Activated naive CD4-positive, alpha-beta T cell treated with anti-CD3 and anti-CD28 coated beads for 36 hours (primary cell): ENCODE measurements around the gene ASTN2. TPM values are rescaled to one million over a fixed set of nuclear protein-coding genes. Genes with fewer than 3 reads are reported as not detected.

Experiments
- CTCF ChIA-PET: fragments of 350-600 bp; sonication (Branson Sonifier 250); formaldehyde crosslinking; loops from one replicate; lab custom pipeline; 2021; ENCODE audit warnings: antibody characterized with exemption; lab: Charles Lee
- DNase-seq: peaks from one replicate; pipeline ENCODE4 v3.0.0-alpha.2; 2020
- H3K27ac Mint-ChIP-seq: one replicate; pipeline ENCODE4 v1.8.0; 2021; ENCODE audit warnings: mild to moderate bottlenecking, mixed read lengths
- H3K27me3 Mint-ChIP-seq: one replicate; pipeline ENCODE4 v1.8.0; 2021; ENCODE audit warnings: low read depth, mixed read lengths
- H3K36me3 Mint-ChIP-seq: one replicate; pipeline ENCODE4 v1.8.0; 2021; ENCODE audit warnings: low read depth, mixed read lengths
- H3K4me1 Mint-ChIP-seq: one replicate; pipeline ENCODE4 v1.8.0; 2021; ENCODE audit warnings: low read depth, mixed read lengths
- H3K4me3 Mint-ChIP-seq: one replicate; pipeline ENCODE4 v1.8.0; 2021; ENCODE audit warnings: mild to moderate bottlenecking, moderate library complexity, mixed read lengths
- H3K9me3 Mint-ChIP-seq: one replicate; pipeline ENCODE4 v1.8.0; 2021; ENCODE audit warnings: mixed read lengths
- intact Hi-C: fragments of 100-400 bp; cut with micrococcal nuclease; formaldehyde crosslinking; loops from one replicate; pipeline ENCODE4 v1.15.1; 2023
- total RNA-seq, 2 experiments: library from RNA; stranded (reverse); gene quantifications; one replicate each; pipeline ENCODE4 v1.2.3, GENCODE V29; 2021

ASTN2 gene
- total RNA-seq, 2 experiments from 2014 or later: 6.0 to 6.6 TPM

DNA sequence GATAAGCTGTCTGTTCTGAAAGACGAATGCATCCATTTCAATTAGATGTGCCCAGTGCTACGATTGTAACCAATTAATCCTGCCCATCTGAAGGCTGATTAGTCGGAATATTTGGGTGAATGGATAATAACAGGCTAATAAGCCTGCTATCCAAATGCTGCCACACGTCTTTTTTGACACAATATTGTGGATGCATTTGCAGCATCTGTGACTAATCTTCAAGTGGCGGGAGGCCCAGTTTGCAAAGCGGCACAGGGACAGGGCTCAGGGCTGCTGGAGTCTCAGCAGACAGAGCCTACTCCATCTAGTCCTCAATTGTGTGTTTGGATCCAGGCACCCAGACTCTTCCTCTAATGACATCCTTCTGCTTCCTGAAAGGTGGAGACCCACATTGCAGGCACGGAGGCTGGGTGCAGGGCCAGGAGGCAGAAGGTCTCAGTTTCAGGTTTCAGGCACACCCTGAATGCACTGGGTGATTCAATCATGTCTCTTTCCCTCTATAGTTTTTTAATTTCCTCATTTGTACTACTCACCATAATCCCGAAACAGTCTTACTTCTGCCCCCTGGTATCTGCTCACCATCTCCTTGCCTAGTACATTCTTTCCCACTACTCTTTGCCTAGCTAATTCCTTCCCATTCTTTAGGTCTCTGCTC is 169.6 kb downstream of the ASTN2 start:
- Mint-ChIP-seq H3K27ac (no peak overlapping the region), H3K36me3 (no peaks in the 10 kb centered on the region), H3K27me3 (no peaks in the 10 kb centered on the region), H3K4me1 (no peaks in the 10 kb centered on the region), H3K4me3 (no peak overlapping the region), H3K9me3 (no peaks in the 10 kb centered on the region)
- intact Hi-C loops: no loop called here
- CTCF ChIA-PET: no interaction called here
- DNase-seq: no peak

DNA sequence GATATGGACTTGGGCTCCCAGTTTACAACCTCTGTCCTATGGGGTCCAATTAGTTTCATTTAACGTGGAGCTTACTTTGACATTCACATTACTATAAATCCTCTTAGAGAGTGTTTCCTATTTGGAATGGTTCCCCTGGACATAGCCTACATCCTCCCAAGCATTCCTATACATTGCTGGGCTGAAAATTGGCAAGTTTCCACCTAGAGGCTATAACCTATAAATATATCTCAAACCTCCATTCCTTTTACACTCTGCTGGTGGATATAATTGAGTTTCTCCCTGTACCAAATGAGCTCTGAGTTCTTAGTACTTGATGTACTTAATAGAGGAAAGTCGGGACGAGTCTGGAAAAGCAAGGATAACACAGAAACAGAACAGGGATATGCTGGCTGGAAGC is 172.8 kb downstream of the ASTN2 start:
- Mint-ChIP-seq H3K4me3 (no peak overlapping the region), H3K4me1 (no peaks in the 10 kb centered on the region), H3K27me3 (no peaks in the 10 kb centered on the region), H3K36me3 (no peaks in the 10 kb centered on the region), H3K9me3 (no peaks in the 10 kb centered on the region), H3K27ac (no peak overlapping the region)
- DNase-seq: no peak
- CTCF ChIA-PET: no interaction called here
- intact Hi-C loops: no loop called here

DNA sequence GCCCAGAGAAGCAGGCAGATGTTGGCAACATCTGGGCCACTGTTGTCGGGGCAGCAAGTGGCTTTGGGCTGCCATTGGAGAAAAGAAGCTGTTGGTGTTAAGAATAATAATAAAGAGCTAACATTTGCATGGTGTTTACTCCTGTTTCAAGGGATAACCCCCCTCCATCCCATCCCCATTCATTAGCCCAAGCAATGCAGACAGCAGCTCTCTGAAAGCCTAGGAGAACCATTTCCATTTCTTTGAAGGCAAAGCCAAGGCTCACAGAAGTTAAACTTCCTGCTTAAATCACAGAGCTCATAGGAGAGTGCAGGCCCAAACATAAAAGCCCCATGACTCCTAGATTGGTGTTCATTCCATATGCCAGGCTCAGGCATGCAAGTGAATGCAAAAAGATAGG is 175.4 kb downstream of the ASTN2 start:
- H3K36me3 Mint-ChIP-seq: no peaks in the 10 kb centered on the region
- intact Hi-C loops: no loop called here
- no peak overlapping the region for H3K27ac Mint-ChIP-seq
- no peaks in the 10 kb centered on the region for H3K4me1 Mint-ChIP-seq
- no peaks in the 10 kb centered on the region for H3K27me3 Mint-ChIP-seq
- DNase-seq: no peak
- H3K4me3 Mint-ChIP-seq: no peak overlapping the region
- H3K9me3 Mint-ChIP-seq: no peaks in the 10 kb centered on the region
- CTCF ChIA-PET: no interaction called here

DNA sequence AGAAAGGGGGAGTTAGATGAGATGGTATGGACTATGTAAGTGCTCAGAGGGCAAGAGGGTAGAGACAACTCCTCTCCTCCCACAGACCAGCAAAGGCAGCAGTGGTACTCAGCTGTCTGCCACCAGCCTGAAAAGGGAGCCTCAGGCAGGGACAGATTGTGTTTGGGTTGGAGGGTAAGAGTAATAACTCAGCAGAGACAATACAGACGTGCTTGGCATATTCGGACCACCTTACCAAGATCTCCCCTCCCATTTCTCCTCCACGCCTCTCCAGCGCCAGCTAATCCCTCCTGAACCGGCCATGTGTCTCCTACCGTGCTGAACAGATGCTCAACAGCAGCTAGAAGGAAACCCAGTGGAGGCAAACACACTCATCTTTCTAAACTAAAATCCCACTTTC is 180.8 kb downstream of the ASTN2 start:
- Mint-ChIP-seq H3K9me3 (peaks cover 2% of the 10 kb centered on the region), H3K36me3 (no peaks in the 10 kb centered on the region), H3K27me3 (no peaks in the 10 kb centered on the region), H3K4me1 (no peaks in the 10 kb centered on the region), H3K4me3 (no peak overlapping the region), H3K27ac (no peak overlapping the region)
- no peak for DNase-seq
- CTCF ChIA-PET: no interaction called here
- intact Hi-C loops: no loop called here

DNA sequence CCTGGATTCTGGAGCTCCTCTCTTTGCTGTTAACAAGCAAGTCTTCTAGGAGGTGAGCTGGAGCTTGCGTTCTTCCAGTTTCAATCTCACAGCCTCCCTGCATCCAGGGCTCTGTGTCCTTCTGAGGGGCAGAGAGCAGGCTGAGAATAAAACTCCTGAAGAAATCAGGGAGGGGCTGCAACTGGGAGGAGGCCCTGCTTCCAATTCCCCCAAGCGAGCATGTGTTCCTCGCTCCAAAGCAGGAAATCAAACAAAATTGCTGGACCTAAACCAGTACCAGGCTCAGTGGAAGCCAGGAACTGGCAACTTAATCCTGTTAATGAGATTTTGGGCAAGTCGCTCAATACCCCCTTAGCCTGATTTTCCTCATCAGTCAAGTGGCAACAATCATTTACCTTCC is 181.8 kb downstream of the ASTN2 start:
- Mint-ChIP-seq H3K27me3 (no peaks in the 10 kb centered on the region), H3K4me3 (no peak overlapping the region), H3K36me3 (no peaks in the 10 kb centered on the region), H3K27ac (no peak overlapping the region), H3K4me1 (no peaks in the 10 kb centered on the region), H3K9me3 (peaks cover 2% of the 10 kb centered on the region)
- CTCF ChIA-PET: no interaction called here
- intact Hi-C loops: no loop called here
- DNase-seq: no peak

DNA sequence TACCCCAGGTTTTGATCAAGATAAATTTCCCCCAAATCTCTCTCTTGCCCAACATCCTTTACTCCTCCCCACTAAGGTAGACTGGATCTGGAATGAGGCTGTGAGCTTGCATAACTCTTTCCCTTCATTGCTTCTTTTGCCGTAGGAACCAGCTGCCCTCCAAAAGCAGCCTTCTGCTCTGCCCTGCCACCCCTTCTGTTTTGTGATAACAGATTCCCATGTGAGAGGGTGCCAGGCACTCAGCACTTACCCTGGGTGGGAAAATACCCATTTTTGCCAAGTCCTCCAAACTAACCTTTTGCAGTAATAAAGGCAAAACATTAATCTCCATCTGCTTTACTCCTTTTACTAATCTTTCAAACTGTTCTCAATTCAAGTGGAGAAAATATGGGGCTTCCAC is 182.6 kb downstream of the ASTN2 start:
- no peak for DNase-seq
- Mint-ChIP-seq H3K27me3 (no peaks in the 10 kb centered on the region), H3K36me3 (no peaks in the 10 kb centered on the region), H3K4me3 (no peak overlapping the region), H3K27ac (no peak overlapping the region), H3K9me3 (peaks cover 2% of the 10 kb centered on the region), H3K4me1 (no peaks in the 10 kb centered on the region)
- intact Hi-C loops: no loop called here
- CTCF ChIA-PET: no interaction called here

DNA sequence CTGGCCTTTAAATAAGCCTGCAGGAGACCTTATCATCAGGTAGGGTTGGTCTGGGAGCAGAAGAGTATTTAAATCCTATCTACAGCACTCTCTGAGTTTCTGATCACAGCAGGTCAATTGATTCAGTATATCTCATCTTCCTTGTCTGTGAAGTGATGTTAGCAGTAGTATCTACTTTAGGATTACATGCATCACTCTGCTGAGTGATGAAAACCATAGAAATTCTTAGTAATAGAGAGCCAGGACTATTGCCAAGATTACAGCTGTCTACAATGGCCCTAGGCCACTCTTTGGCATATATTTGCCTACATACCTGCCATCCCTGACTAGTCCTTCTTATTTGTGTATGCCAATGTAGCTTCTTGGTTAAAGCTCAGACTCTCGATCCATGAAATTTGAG is 183.8 kb downstream of the ASTN2 start:
- Mint-ChIP-seq H3K27me3 (no peaks in the 10 kb centered on the region), H3K4me3 (no peak overlapping the region), H3K36me3 (no peaks in the 10 kb centered on the region), H3K4me1 (no peaks in the 10 kb centered on the region), H3K27ac (no peak overlapping the region), H3K9me3 (peaks cover 2% of the 10 kb centered on the region)
- intact Hi-C loops: no loop called here
- DNase-seq: no peak
- CTCF ChIA-PET: no interaction called here

DNA sequence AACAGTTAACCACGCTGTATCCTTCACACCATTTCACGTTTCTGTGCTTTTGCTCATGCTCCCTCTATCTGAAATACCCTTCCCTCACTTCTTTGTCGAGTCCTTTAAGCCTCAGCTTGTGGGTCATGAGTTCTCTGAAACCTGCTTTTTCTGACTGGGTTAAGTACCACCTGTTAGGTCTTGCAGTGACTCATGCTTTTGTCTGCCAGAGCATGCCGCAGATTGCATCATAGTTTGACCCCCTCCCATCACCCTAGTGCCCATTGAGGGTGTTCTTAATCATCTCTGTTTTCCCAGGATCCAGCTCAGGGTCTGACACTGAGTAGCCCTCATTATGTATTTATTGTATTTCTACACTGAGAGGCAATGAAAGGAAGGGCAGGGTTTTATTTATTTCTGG is 190.2 kb downstream of the ASTN2 start:
- no peak for DNase-seq
- Mint-ChIP-seq H3K4me3 (no peak overlapping the region), H3K4me1 (no peaks in the 10 kb centered on the region), H3K9me3 (no peaks in the 10 kb centered on the region), H3K36me3 (no peaks in the 10 kb centered on the region), H3K27ac (no peak overlapping the region), H3K27me3 (no peaks in the 10 kb centered on the region)
- CTCF ChIA-PET: no interaction called here
- intact Hi-C loops: no loop called here

DNA sequence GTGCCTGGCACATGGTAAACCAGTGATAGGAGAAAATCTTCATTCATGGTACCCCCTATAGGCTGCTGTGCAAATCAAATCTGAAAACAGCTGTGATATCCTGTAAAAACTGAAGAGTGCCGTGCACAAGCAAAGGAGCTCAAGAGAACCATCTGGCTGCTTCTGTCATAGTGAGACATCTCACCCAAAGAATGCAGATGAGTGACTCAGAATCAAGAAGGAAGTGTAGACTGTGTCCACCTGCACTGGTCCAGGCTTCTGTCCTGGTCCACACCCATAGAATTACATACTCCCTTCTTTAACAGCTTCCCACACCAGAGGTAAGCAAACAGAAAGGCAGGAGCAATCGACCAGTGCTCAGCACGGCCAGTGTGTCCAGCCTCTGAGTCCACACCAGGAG is 195.9 kb downstream of the ASTN2 start:
- CTCF ChIA-PET: no interaction called here
- no peak for DNase-seq
- Mint-ChIP-seq H3K27me3 (no peaks in the 10 kb centered on the region), H3K36me3 (no peaks in the 10 kb centered on the region), H3K4me3 (no peak overlapping the region), H3K4me1 (no peaks in the 10 kb centered on the region), H3K9me3 (no peaks in the 10 kb centered on the region), H3K27ac (no peak overlapping the region)
- intact Hi-C loops: no loop called here

DNA sequence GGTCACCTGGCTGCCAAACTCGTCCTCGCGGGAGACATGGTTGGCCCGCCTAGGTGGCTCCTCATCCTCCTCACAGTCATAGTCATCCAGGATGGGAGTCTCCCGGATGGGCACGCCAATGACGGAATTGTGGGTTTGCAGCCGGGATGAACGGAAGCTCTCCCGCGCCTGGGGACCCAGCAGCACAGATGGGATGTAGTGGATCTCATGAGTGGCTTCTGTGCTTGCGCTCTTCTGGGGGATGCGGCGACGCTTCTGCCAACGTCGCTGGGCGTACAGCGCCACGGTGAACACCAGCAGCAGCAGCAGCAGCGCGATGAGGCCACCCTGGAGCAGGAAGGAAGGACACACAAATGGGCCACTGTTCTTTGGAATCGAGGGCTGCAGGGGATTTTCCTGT is 200.4 kb downstream of the ASTN2 start:
- CTCF ChIA-PET: no interaction called here
- Mint-ChIP-seq H3K27me3 (no peaks in the 10 kb centered on the region), H3K27ac (no peak overlapping the region), H3K4me1 (no peaks in the 10 kb centered on the region), H3K36me3 (no peaks in the 10 kb centered on the region), H3K4me3 (no peak overlapping the region), H3K9me3 (peaks cover 5% of the 10 kb centered on the region)
- DNase-seq: no peak
- intact Hi-C loops: no loop called here

DNA sequence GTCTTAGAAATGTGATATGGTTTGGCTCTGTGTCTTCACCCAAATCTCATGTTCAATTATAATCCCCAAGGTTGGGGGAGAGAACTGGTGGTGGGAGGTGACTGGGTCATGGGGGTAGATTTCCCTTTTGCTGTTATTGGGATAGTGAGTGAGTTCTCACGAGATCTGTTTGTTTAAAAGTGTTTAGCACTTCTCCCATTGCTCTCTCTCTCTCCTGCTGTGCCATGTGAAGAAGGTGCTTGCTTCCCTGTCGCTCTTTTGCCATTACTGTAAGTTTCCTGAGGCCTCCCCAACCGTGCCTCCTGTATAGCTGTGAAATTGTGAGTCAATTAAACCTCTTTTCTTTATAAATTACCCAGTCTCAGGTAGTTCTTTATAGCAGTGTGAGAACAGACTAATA is 203.6 kb downstream of the ASTN2 start:
- no peaks in the 10 kb centered on the region for H3K4me1 Mint-ChIP-seq
- H3K27me3 Mint-ChIP-seq: no peaks in the 10 kb centered on the region
- CTCF ChIA-PET: no interaction called here
- H3K9me3 Mint-ChIP-seq: peaks cover 13% of the 10 kb centered on the region
- DNase-seq: no peak
- H3K4me3 Mint-ChIP-seq: no peak overlapping the region
- intact Hi-C loops: no loop called here
- no peak overlapping the region for H3K27ac Mint-ChIP-seq
- H3K36me3 Mint-ChIP-seq: peaks cover 2% of the 10 kb centered on the region

DNA sequence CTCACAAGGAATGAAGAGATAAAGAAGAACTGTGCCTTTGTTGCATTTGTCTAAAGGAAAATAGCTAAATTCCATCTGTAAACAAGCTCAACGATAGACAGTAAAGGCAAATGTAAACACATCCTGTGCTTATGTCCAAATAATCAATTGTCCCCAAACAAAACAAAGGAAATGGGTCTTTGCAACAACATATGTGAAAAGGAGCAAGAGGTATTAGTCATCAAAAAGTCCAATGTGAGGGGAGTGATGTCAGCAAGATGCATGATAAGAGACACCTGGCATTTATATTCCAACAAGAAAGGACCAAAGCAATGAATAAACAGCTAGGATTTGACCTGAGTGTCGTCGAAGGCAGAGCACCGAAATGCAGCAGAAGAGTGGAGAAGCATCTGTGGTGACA is 209.1 kb downstream of the ASTN2 start:
- CTCF ChIA-PET: no interaction called here
- Mint-ChIP-seq H3K4me1 (no peaks in the 10 kb centered on the region), H3K27ac (no peak overlapping the region), H3K9me3 (peaks cover 13% of the 10 kb centered on the region), H3K36me3 (peaks cover 2% of the 10 kb centered on the region), H3K27me3 (peaks cover 7% of the 10 kb centered on the region), H3K4me3 (no peak overlapping the region)
- no peak for DNase-seq
- intact Hi-C loops: no loop called here

DNA sequence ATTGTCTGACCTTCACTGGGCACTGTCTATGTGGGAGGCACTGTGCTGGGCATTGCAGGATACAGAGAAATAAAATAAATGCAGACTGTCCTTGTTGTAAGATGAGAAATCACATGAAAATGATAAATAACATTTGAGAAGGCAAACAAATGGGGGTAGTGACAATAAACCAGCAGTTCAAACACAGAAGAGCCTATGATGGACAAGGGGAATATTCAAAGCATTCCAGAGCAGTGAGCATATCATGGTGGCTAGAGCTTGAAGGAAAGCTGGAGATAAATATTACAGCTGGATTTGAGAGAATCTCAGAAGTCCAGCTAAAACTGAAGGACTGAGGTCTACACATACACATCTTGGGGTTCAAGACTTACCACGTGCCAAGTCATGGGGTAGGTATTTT is 209.9 kb downstream of the ASTN2 start:
- Mint-ChIP-seq H3K27ac (no peak overlapping the region), H3K27me3 (peaks cover 7% of the 10 kb centered on the region), H3K9me3 (peaks cover 15% of the 10 kb centered on the region), H3K4me1 (no peaks in the 10 kb centered on the region), H3K36me3 (peaks cover 2% of the 10 kb centered on the region), H3K4me3 (no peak overlapping the region)
- CTCF ChIA-PET: no interaction called here
- no peak for DNase-seq
- intact Hi-C loops: no loop called here
